SK-N-SH treated with all-trans-retinoic acid at 6 μM for 48 hours (cell line): Measurements from ENCODE around the gene RGS13.

Experiments used
- ATAC-seq: fragments of 200-7000 bp; cut with Tn5 transposase; 3 replicates; pipeline ENCODE4 v1.9.1; 2020; ENCODE audit warnings: mild to moderate bottlenecking, moderate library complexity
- ARNTL ChIP-seq: fragments of 450-650 bp; formaldehyde crosslinking; IDR thresholded peaks from 2 replicates; pipeline ENCODE4 v1.5.0; 2020; ENCODE audit warnings: low read depth, mild to moderate bottlenecking, moderate library complexity, borderline replicate concordance
- BACH2 ChIP-seq: fragments of 250-450 bp; sonication (Bioruptor Pico); IDR thresholded peaks from 2 replicates; pipeline ENCODE4 v1.9.0; 2021; ENCODE audit warnings: mild to moderate bottlenecking, borderline replicate concordance
- CSDC2 ChIP-seq: fragments of 250-450 bp; sonication (Bioruptor Pico); IDR thresholded peaks from 2 replicates; pipeline ENCODE4 v1.5.0; 2020; ENCODE audit warnings: mild to moderate bottlenecking, moderate library complexity
- ESRRG ChIP-seq: fragments of 250-450 bp; sonication (Bioruptor Pico); IDR thresholded peaks from 2 replicates; pipeline ENCODE4 v1.6.1; 2021; ENCODE audit warnings: mild to moderate bottlenecking
- GLIS3 ChIP-seq: fragments of 250-450 bp; sonication (Bioruptor Pico); IDR thresholded peaks from 2 replicates; pipeline ENCODE4 v1.5.0; 2020; ENCODE audit warnings: mild to moderate bottlenecking, moderate library complexity
- ISL1 ChIP-seq: fragments of 250-450 bp; sonication (Bioruptor Pico); IDR thresholded peaks from 2 replicates; pipeline ENCODE4 v2.1.2; 2022; ENCODE audit warnings: mild to moderate bottlenecking, moderate library complexity
- OSR1 ChIP-seq: fragments of 250-450 bp; sonication (Bioruptor Pico); IDR thresholded peaks from 2 replicates; pipeline ENCODE4 v1.8.0; 2022; ENCODE audit warnings: moderate library complexity, mild to moderate bottlenecking, inconsistent platforms
- PATZ1 ChIP-seq: fragments of 250-450 bp; sonication (Bioruptor Pico); IDR thresholded peaks from 2 replicates; pipeline ENCODE4 v1.8.0; 2020; ENCODE audit warnings: mild to moderate bottlenecking, moderate library complexity, borderline replicate concordance
- POU6F1 ChIP-seq: fragments of 250-450 bp; sonication (Bioruptor Pico); IDR thresholded peaks from 2 replicates; pipeline ENCODE4 v1.8.0; 2021; ENCODE audit warnings: low read depth, mild to moderate bottlenecking, moderate library complexity, borderline replicate concordance
- PPARA ChIP-seq: fragments of 250-450 bp; sonication (Bioruptor Pico); IDR thresholded peaks from 2 replicates; pipeline ENCODE4 v1.5.0; 2020; ENCODE audit warnings: mild to moderate bottlenecking, borderline replicate concordance
- RARB ChIP-seq: fragments of 250-450 bp; sonication (Bioruptor Pico); IDR thresholded peaks from 2 replicates; pipeline ENCODE4 v1.8.0; 2021; ENCODE audit warnings: mild to moderate bottlenecking, moderate library complexity
- SNAI2 ChIP-seq: fragments of 250-450 bp; sonication (Bioruptor Pico); IDR thresholded peaks from 2 replicates; pipeline ENCODE4 v1.5.0; 2020; ENCODE audit warnings: mild to moderate bottlenecking, moderate library complexity
- TCF4 ChIP-seq: fragments of 250-450 bp; sonication (Bioruptor Pico); IDR thresholded peaks from 2 replicates; pipeline ENCODE4 v1.8.0; 2021; ENCODE audit warnings: mild to moderate bottlenecking, moderate library complexity, borderline replicate concordance
- TSHZ2 ChIP-seq: fragments of 250-450 bp; sonication (Bioruptor Pico); IDR thresholded peaks from 2 replicates; pipeline ENCODE4 v1.5.0; 2020; ENCODE audit warnings: mild to moderate bottlenecking, moderate library complexity
- ZC3H10 ChIP-seq: fragments of 250-450 bp; sonication (Bioruptor Pico); IDR thresholded peaks from 2 replicates; pipeline ENCODE4 v1.5.1; 2021; ENCODE audit warnings: mild to moderate bottlenecking, moderate library complexity
- ZFP3 ChIP-seq: fragments of 250-450 bp; sonication (Bioruptor Pico); IDR thresholded peaks from 2 replicates; pipeline ENCODE4 v1.5.0; 2020; ENCODE audit warnings: mild to moderate bottlenecking, moderate library complexity
- ZNF565 ChIP-seq: fragments of 450-650 bp; formaldehyde crosslinking; conservative IDR thresholded peaks from 2 replicates; pipeline ENCODE4 v1.5.0; 2020; ENCODE audit warnings: low read depth, mild to moderate bottlenecking, moderate library complexity
- ZNF70 ChIP-seq: fragments of 450-650 bp; formaldehyde crosslinking; IDR thresholded peaks from 2 replicates; pipeline ENCODE4 v1.5.0; 2020; ENCODE audit warnings: mild to moderate bottlenecking, moderate library complexity
- ZNF8 ChIP-seq: fragments of 450-650 bp; formaldehyde crosslinking; IDR thresholded peaks from 2 replicates; pipeline ENCODE4 v1.5.0; 2020; ENCODE audit warnings: mild to moderate bottlenecking, moderate library complexity
- TF ChIP-seq, protein P1 (sequence below): fragments of 250-450 bp; sonication (Bioruptor Pico); IDR thresholded peaks from 2 replicates; pipeline ENCODE4 v1.5.1; 2020; ENCODE audit warnings: low read depth, mild to moderate bottlenecking, moderate library complexity
- TF ChIP-seq, protein P2 (sequence below): fragments of 250-450 bp; sonication (Bioruptor Pico); IDR thresholded peaks from 2 replicates; pipeline ENCODE4 v1.5.1; 2021; ENCODE audit warnings: mild to moderate bottlenecking, moderate library complexity

The RGS13 gene

GRCh38 chr1:192660613-192661012 is 24.7 kb downstream of the RGS13 start:
- ATAC-seq, result no peak

GRCh38 chr1:192668409-192668983 is 32.5 kb downstream of the RGS13 start:
- TF ChIP-seq PPARA, result no peak
- no peak for TF ChIP-seq TCF4 (CRISPR knock-in tag)
- TF ChIP-seq ZFP3, result no peak
- no peak for TF ChIP-seq GLIS3 (CRISPR knock-in tag)
- TF ChIP-seq, protein P1, sequence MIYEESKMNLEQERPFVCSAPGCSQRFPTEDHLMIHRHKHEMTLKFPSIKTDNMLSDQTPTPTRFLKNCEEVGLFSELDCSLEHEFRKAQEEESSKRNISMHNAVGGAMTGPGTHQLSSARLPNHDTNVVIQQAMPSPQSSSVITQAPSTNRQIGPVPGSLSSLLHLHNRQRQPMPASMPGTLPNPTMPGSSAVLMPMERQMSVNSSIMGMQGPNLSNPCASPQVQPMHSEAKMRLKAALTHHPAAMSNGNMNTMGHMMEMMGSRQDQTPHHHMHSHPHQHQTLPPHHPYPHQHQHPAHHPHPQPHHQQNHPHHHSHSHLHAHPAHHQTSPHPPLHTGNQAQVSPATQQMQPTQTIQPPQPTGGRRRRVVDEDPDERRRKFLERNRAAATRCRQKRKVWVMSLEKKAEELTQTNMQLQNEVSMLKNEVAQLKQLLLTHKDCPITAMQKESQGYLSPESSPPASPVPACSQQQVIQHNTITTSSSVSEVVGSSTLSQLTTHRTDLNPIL (CRISPR knock-in tag), result no peak
- TF ChIP-seq OSR1 (CRISPR knock-in tag), result no peak
- TF ChIP-seq ESRRG (CRISPR knock-in tag), result no peak
- TF ChIP-seq POU6F1 (CRISPR knock-in tag), result no peak
- no peak for TF ChIP-seq ZNF8 (CRISPR knock-in tag)
- TF ChIP-seq BACH2 (CRISPR knock-in tag), result no peak
- TF ChIP-seq SNAI2 (CRISPR knock-in tag), result no peak
- TF ChIP-seq ZNF70 (CRISPR knock-in tag), result no peak
- TF ChIP-seq CSDC2 (CRISPR knock-in tag), result no peak
- no peak for TF ChIP-seq ARNTL (CRISPR knock-in tag)
- no peak for TF ChIP-seq PATZ1
- ATAC-seq, result no peak

More at GRCh38 chr1:192660613-192661012, 24.7 kb downstream of the RGS13 start:
- TF ChIP-seq ZNF70 (CRISPR knock-in tag), result no peak
- TF ChIP-seq ZC3H10 (CRISPR knock-in tag), result 0 out of 2 replicates have a peak, but pooled peaks have one; percentile 8
- TF ChIP-seq, all 23 proteins: peak for 1

GRCh38 chr1:192669174-192669573 is 33.2 kb downstream of the RGS13 start:
- ATAC-seq, result no peak
- TF ChIP-seq OSR1 (CRISPR knock-in tag) (no peak), ISL1 (CRISPR knock-in tag) (no peak), ZNF565 (CRISPR knock-in tag) (no peak), CSDC2 (CRISPR knock-in tag) (no peak), POU6F1 (CRISPR knock-in tag) (no peak), PPARA (no peak), ZC3H10 (CRISPR knock-in tag) (no peak), ZNF70 (CRISPR knock-in tag) (no peak), ZFP3 (no peak), RARB (CRISPR knock-in tag) (no peak), PATZ1 (no peak), ZNF8 (CRISPR knock-in tag) (no peak), TSHZ2 (CRISPR knock-in tag) (no peak)
- TF ChIP-seq, protein P2, sequence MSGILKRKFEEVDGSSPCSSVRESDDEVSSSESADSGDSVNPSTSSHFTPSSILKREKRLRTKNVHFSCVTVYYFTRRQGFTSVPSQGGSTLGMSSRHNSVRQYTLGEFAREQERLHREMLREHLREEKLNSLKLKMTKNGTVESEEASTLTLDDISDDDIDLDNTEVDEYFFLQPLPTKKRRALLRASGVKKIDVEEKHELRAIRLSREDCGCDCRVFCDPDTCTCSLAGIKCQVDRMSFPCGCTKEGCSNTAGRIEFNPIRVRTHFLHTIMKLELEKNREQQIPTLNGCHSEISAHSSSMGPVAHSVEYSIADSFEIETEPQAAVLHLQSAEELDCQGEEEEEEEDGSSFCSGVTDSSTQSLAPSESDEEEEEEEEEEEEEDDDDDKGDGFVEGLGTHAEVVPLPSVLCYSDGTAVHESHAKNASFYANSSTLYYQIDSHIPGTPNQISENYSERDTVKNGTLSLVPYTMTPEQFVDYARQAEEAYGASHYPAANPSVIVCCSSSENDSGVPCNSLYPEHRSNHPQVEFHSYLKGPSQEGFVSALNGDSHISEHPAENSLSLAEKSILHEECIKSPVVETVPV (CRISPR knock-in tag), result no peak
- TF ChIP-seq, protein P1 (CRISPR knock-in tag), result no peak
- TF ChIP-seq, all 23 proteins: peak for 0
